Colonic mucosa (tissue), 4 donors: ENCODE measurements around the gene WWOX. TPM values are rescaled to one million over a fixed set of nuclear protein-coding genes. Genes with fewer than 3 reads are reported as not detected.

Experiments
- DNase-seq: peaks from one replicate; pipeline ENCODE4 v3.0.0-alpha.2; 2020
- H3K27ac ChIP-seq: fragments of 200-600 bp; one replicate; pipeline ENCODE4 v1.8.0; 2021
- H3K27me3 ChIP-seq: fragments of 200-600 bp; one replicate; pipeline ENCODE4 v1.8.0; 2021
- H3K36me3 ChIP-seq: fragments of 200-600 bp; one replicate; pipeline ENCODE4 v1.8.0; 2021
- H3K4me1 ChIP-seq: fragments of 200-600 bp; one replicate; pipeline ENCODE4 v1.8.0; 2021; ENCODE audit warnings: mild to moderate bottlenecking
- H3K4me3 ChIP-seq: fragments of 200-600 bp; one replicate; pipeline ENCODE4 v1.8.0; 2021
- H3K9ac ChIP-seq, 2 donors: one replicate each; pipeline ENCODE4 v1.7.0; 2013; ENCODE audit warnings: control low read depth in 2 of 2, low read depth in 2 of 2, low read length in 2 of 2
- H3K9me3 ChIP-seq: fragments of 200-600 bp; one replicate; pipeline ENCODE4 v1.8.0; 2021
- intact Hi-C: fragments of 100-400 bp; cut with DNase I; formaldehyde crosslinking; loops from one replicate; pipeline ENCODE4 v1.14.1; 2022
- total RNA-seq, 2 donors: library from RNA; stranded (reverse); fragmentation: NEBNext Ultra II Directional in 1 of 2; extraction: Animal tissue kit (Norgen Biotek cat#: 25700) in 1 of 2; gene quantifications; one replicate each; pipeline ENCODE4 v1.2.1, GENCODE V29; 2021
- TF ChIP-seq, protein P1 (sequence below): fragments of 200-600 bp; IDR thresholded peaks from one replicate; pipeline ENCODE4 v1.8.0; 2022; ENCODE audit warnings: antibody characterized with exemption, mild to moderate bottlenecking
- donor health status: healthy.
- donor health status: DM: no; HTN: no; CAD: no.
- donor health status: DM: no; HTN: no; CAD: no.

WWOX gene
- total RNA-seq, 2 donors from 2014 or later, result 7.2 to 11.0 TPM

DNA sequence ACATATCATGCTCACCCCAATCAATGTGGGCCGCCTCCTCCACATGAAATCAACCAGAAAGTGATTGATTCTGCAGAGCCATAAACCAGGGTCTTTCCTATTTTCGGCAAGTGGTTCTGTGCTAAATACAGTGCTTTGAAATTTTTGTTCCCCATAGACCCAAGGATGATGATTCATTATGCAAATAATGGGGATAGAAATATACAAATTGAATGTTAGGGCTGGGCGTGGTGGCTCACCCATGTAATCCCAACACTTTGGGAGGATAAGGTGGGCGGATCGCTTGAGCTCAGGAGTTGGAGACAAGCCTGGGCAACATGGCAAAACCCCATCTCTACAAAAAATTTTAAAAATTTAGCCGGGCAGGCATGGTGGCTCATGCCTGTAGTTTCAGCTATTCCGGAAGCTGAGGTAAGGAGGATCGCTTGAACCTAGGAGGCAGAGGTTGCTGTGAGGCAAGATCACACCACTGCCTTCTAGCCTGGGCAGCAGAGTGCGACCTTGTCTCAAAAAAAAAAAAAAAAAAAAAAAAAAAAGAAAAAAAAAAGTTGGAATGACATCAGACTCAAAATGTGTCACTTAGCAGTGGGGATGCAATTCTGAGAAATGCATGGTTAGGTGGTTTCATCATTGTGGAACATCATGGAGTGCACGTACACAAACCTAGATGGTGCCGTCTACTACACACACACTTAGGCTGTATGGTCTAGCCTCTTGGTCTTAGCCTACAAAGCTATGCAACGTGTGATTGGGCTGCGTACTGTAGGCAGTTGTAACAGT lies 919.4 kb downstream of the WWOX start:
- TF ChIP-seq, protein P1, sequence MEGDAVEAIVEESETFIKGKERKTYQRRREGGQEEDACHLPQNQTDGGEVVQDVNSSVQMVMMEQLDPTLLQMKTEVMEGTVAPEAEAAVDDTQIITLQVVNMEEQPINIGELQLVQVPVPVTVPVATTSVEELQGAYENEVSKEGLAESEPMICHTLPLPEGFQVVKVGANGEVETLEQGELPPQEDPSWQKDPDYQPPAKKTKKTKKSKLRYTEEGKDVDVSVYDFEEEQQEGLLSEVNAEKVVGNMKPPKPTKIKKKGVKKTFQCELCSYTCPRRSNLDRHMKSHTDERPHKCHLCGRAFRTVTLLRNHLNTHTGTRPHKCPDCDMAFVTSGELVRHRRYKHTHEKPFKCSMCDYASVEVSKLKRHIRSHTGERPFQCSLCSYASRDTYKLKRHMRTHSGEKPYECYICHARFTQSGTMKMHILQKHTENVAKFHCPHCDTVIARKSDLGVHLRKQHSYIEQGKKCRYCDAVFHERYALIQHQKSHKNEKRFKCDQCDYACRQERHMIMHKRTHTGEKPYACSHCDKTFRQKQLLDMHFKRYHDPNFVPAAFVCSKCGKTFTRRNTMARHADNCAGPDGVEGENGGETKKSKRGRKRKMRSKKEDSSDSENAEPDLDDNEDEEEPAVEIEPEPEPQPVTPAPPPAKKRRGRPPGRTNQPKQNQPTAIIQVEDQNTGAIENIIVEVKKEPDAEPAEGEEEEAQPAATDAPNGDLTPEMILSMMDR, result no peak
- intact Hi-C loops, result no loop called here
- H3K36me3 ChIP-seq, result no peaks in the 10 kb centered on the region
- H3K4me1 ChIP-seq, result no peaks in the 10 kb centered on the region
- H3K27ac ChIP-seq, result no peak overlapping the region
- H3K27me3 ChIP-seq, result no peaks in the 10 kb centered on the region
- H3K9ac ChIP-seq, result no peak overlapping the region
- H3K4me3 ChIP-seq, result no peak overlapping the region
- H3K9me3 ChIP-seq, result no peaks in the 10 kb centered on the region
- no peak for DNase-seq

DNA sequence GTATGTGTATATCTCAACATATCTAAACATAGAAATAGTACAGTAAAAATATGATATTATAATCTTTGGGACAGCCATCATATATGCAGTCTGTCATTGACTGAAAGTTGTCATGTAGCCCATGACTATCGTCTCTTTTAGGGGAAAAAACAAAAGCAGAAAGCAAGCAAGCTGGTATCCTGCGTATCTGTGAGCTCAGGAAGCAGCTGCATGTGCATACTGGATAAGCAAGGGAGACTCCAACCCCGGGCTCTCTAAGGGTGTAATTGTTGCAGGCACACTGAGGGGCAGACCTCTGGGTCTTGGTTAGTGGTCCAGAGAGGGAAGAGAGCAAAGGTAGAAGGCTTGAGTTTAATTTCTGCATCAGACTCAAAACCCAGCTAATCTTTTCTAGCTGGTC lies 920.0 kb downstream of the WWOX start:
- Histone ChIP-seq H3K9me3 (no peaks in the 10 kb centered on the region), H3K4me1 (no peaks in the 10 kb centered on the region), H3K9ac (no peak overlapping the region), H3K27ac (no peak overlapping the region), H3K27me3 (no peaks in the 10 kb centered on the region), H3K4me3 (no peak overlapping the region), H3K36me3 (no peaks in the 10 kb centered on the region)
- intact Hi-C loops, result no loop called here
- TF ChIP-seq, protein P1, result no peak
- DNase-seq, result no peak

DNA sequence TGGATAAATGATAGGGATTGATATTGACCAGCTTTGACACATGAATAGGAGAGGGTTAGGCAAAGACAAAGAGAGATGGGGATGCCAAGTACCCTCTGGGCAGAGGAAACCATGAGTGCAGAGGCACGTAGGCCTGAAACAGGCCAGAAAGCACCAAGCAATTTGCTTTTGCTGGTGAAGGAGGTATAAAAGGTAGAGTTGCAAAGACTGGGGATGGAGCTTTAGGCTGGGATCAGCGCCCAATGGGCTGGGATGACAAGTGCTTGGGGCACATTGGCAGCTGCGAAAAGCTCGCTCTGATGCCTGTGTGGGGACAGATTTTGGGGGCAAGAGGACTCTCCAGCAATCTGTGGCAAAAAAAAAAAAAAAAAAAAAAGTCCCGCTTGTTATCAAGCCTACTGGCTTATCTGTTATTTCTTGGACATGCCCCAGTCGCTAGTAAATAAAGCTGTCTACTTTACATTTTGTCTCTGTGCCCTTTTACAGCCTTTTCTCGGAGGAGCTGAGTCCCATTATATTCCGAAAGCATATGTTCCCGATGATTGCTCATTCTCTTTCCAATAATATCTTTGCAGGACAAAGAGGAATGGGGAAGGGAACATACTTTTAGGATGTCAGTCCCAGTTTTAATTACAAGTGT lies 922.7 kb downstream of the WWOX start:
- TF ChIP-seq, protein P1, result no peak
- intact Hi-C loops, result no loop called here

DNA sequence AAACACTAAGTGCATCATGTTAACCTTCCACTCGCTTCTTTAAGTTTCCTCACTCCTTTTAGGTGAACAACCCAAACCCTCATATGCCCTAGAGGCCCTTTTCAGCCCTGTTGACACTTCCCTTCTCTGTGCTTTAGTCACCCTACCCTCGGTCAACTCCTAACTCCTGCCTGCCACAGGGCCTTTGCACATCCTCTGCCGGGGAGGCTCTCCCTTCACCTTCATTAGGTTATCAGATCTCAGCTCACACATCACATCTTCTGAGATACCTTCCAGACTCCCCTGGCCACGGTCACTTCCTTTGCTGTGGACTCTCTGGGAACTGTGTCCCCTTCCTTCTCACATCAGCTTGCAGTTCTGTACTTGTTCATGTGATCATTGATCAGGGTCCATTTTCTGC lies 926.7 kb downstream of the WWOX start:
- Histone ChIP-seq H3K9ac (no peak overlapping the region), H3K27me3 (no peaks in the 10 kb centered on the region)

More for the DNA sequence above, 922.7 kb downstream of the WWOX start:
- H3K27me3 ChIP-seq, result no peaks in the 10 kb centered on the region
- no peak overlapping the region for H3K9ac ChIP-seq
- no peaks in the 10 kb centered on the region for H3K9me3 ChIP-seq
- no peaks in the 10 kb centered on the region for H3K4me1 ChIP-seq
- H3K4me3 ChIP-seq, result no peak overlapping the region
- no peaks in the 10 kb centered on the region for H3K36me3 ChIP-seq
- no peak overlapping the region for H3K27ac ChIP-seq
- DNase-seq, result no peak

DNA sequence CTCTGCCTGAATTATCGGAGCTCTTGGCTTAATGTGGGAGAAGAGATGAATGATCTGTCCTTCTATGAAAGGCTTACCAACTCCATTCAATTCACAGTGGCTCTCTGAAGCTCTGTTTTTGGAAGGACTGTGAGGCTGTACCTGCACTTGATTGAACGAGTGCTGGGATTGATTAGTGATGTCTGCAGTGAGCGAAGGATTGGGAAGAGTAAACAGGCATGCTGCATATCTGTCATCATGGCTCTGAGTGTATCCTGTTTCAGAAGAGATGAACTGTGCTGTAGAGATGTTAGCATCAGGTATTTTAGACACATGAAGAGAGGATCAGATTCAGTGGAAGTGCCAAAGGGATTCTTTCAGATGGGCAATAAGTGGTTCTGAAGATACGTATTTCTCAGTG lies 937.1 kb downstream of the WWOX start:
- no peaks in the 10 kb centered on the region for H3K27me3 ChIP-seq
- TF ChIP-seq, protein P1, result no peak
- no peak overlapping the region for H3K9ac ChIP-seq
- intact Hi-C loops, result no loop called here
- DNase-seq, result no peak
- H3K4me1 ChIP-seq, result no peaks in the 10 kb centered on the region
- no peaks in the 10 kb centered on the region for H3K9me3 ChIP-seq
- no peak overlapping the region for H3K4me3 ChIP-seq
- H3K27ac ChIP-seq, result no peak overlapping the region
- no peaks in the 10 kb centered on the region for H3K36me3 ChIP-seq

More for the DNA sequence above, 926.7 kb downstream of the WWOX start:
- H3K27ac ChIP-seq, result no peak overlapping the region
- TF ChIP-seq, protein P1, result no peak
- intact Hi-C loops, result no loop called here
- H3K9me3 ChIP-seq, result no peaks in the 10 kb centered on the region
- no peak overlapping the region for H3K4me3 ChIP-seq
- DNase-seq, result no peak
- H3K4me1 ChIP-seq, result no peaks in the 10 kb centered on the region
- no peaks in the 10 kb centered on the region for H3K36me3 ChIP-seq
